ENCODE results near the gene TRIM39.

The TRIM39 gene

GRCh38 chr6:30344868-30345671 lies 18.3 kb downstream of the TRIM39 start, which contains the start of gene RPP21:
TSS of gene RPP21 (plus strand) at chr6:30345156. CDS start at chr6:30345172, 16 bp downstream.
- TF ChIP-seq GATA3 (IDR thresholded peaks at IDR 0.05; ENCODE audit: low read depth, low read length) = no peak
- no peak for TF ChIP-seq GATA2 (IDR thresholded peaks at IDR 0.05; ENCODE audit: low read depth, low read length)

- no peak for TF ChIP-seq GATA2 (IDR thresholded peaks at IDR 0.05; ENCODE audit: low read depth, low read length)
- TF ChIP-seq GATA3 (IDR thresholded peaks at IDR 0.05; ENCODE audit: low read depth, low read length) = no peak
Measured at GRCh38 chr6:30345852-30346251, 19.1 kb downstream of the TRIM39 start.

- TF ChIP-seq GATA2 (IDR thresholded peaks at IDR 0.05; ENCODE audit: low read depth, low read length) (no peak), GATA3 (IDR thresholded peaks at IDR 0.05; ENCODE audit: low read depth, low read length) (no peak)
Measured at GRCh38 chr6:30348957-30349356, 22.2 kb downstream of the TRIM39 start.

- TF ChIP-seq GATA2 (IDR thresholded peaks at IDR 0.05; ENCODE audit: low read depth, low read length) (no peak), GATA3 (IDR thresholded peaks at IDR 0.05; ENCODE audit: low read depth, low read length) (no peak)
Measured at GRCh38 chr6:30349421-30350177, 22.9 kb downstream of the TRIM39 start.

- TF ChIP-seq GATA2 (IDR thresholded peaks at IDR 0.05; ENCODE audit: low read depth, low read length) = no peak
- TF ChIP-seq GATA3 (IDR thresholded peaks at IDR 0.05; ENCODE audit: low read depth, low read length) = no peak
Measured at GRCh38 chr6:30350524-30350923, 23.8 kb downstream of the TRIM39 start.

GRCh38 chr6:30352550-30352949 lies 25.8 kb downstream of the TRIM39 start:
- TF ChIP-seq GATA3 (IDR thresholded peaks at IDR 0.05; ENCODE audit: low read depth, low read length) = no peak
- TF ChIP-seq GATA2 (IDR thresholded peaks at IDR 0.05; ENCODE audit: low read depth, low read length) = no peak

- TF ChIP-seq GATA3 (IDR thresholded peaks at IDR 0.05; ENCODE audit: low read depth, low read length) (no peak), GATA2 (IDR thresholded peaks at IDR 0.05; ENCODE audit: low read depth, low read length) (no peak)
Measured at GRCh38 chr6:30355281-30355680, 28.6 kb downstream of the TRIM39 start.

- TF ChIP-seq GATA2 (IDR thresholded peaks at IDR 0.05; ENCODE audit: low read depth, low read length) (no peak), GATA3 (IDR thresholded peaks at IDR 0.05; ENCODE audit: low read depth, low read length) (no peak)
Measured at GRCh38 chr6:30356536-30356935, 29.8 kb downstream of the TRIM39 start.

GRCh38 chr6:30357678-30358540 lies 31.2 kb downstream of the TRIM39 start:
- TF ChIP-seq GATA2 (IDR thresholded peaks at IDR 0.05; ENCODE audit: low read depth, low read length) (no peak), GATA3 (IDR thresholded peaks at IDR 0.05; ENCODE audit: low read depth, low read length) (no peak)

GRCh38 chr6:30359276-30359675 lies 32.5 kb downstream of the TRIM39 start:
- no peak for TF ChIP-seq GATA2 (IDR thresholded peaks at IDR 0.05; ENCODE audit: low read depth, low read length)
- no peak for TF ChIP-seq GATA3 (IDR thresholded peaks at IDR 0.05; ENCODE audit: low read depth, low read length)

GRCh38 chr6:30360139-30360538 lies 33.4 kb downstream of the TRIM39 start:
- no peak for TF ChIP-seq GATA3 (IDR thresholded peaks at IDR 0.05; ENCODE audit: low read depth, low read length)
- no peak for TF ChIP-seq GATA2 (IDR thresholded peaks at IDR 0.05; ENCODE audit: low read depth, low read length)

GRCh38 chr6:30361661-30362060 lies 34.9 kb downstream of the TRIM39 start:
- no peak for TF ChIP-seq GATA2 (IDR thresholded peaks at IDR 0.05; ENCODE audit: low read depth, low read length)
- TF ChIP-seq GATA3 (IDR thresholded peaks at IDR 0.05; ENCODE audit: low read depth, low read length) = no peak

GRCh38 chr6:30363459-30363858 lies 36.7 kb downstream of the TRIM39 start:
- TF ChIP-seq GATA3 (IDR thresholded peaks at IDR 0.05; ENCODE audit: low read depth, low read length) = no peak
- TF ChIP-seq GATA2 (IDR thresholded peaks at IDR 0.05; ENCODE audit: low read depth, low read length) = no peak

GRCh38 chr6:30364591-30364990 lies 37.9 kb downstream of the TRIM39 start:
- TF ChIP-seq GATA3 (IDR thresholded peaks at IDR 0.05; ENCODE audit: low read depth, low read length) = no peak
- no peak for TF ChIP-seq GATA2 (IDR thresholded peaks at IDR 0.05; ENCODE audit: low read depth, low read length)

Measured in SH-SY5Y (cell line).